ENCODE measurements around the gene PTPRT.

PTPRT gene

GRCh38 chr20:42565235-42565995 lies 624.3 kb downstream of the PTPRT start:
- Histone ChIP-seq H3K27ac (ENCODE audit: low read depth, low read length) (no peak overlapping the region), H3K4me1 (ENCODE audit: control insufficient read depth, insufficient read depth, low read length) (no peaks in the 10 kb centered on the region), H3K4me3 (ENCODE audit: low read depth, low read length) (no peak overlapping the region), H3K27me3 (ENCODE audit: control insufficient read depth, insufficient read depth, low read length) (peaks cover 3% of the 10 kb centered on the region; the same call in 1 of the 2 replicates), H3K9ac (ENCODE audit: low read length) (no peak overlapping the region), H3K9me3 (ENCODE audit: control insufficient read depth, insufficient read depth, low read depth, low read length) (no peaks in the 10 kb centered on the region; the same call in 1 of the 2 replicates), H3K36me3 (ENCODE audit: control insufficient read depth, insufficient read depth, low read length) (no peaks in the 10 kb centered on the region)

GRCh38 chr20:42559665-42560064 lies 630.0 kb downstream of the PTPRT start:
- no peaks in the 10 kb centered on the region for H3K36me3 ChIP-seq (ENCODE audit: control insufficient read depth, insufficient read depth, low read length)
- H3K4me3 ChIP-seq (ENCODE audit: low read depth, low read length): no peak overlapping the region
- no peaks in the 10 kb centered on the region for H3K9me3 ChIP-seq (ENCODE audit: control insufficient read depth, insufficient read depth, low read depth, low read length)
- H3K4me1 ChIP-seq (ENCODE audit: control insufficient read depth, insufficient read depth, low read length): no peaks in the 10 kb centered on the region
- H3K27me3 ChIP-seq (ENCODE audit: control insufficient read depth, insufficient read depth, low read length): peaks cover 22% of the 10 kb centered on the region; the same call in 1 of the 2 replicates
- no peak overlapping the region for H3K27ac ChIP-seq (ENCODE audit: low read depth, low read length)
- H3K9ac ChIP-seq (ENCODE audit: low read length): no peak overlapping the region

- Histone ChIP-seq H3K36me3 (ENCODE audit: control insufficient read depth, insufficient read depth, low read length) (no peaks in the 10 kb centered on the region), H3K27me3 (ENCODE audit: control insufficient read depth, insufficient read depth, low read length) (peaks cover 28% of the 10 kb centered on the region; the same call in 1 of the 2 replicates), H3K9me3 (ENCODE audit: control insufficient read depth, insufficient read depth, low read depth, low read length) (no peaks in the 10 kb centered on the region), H3K9ac (ENCODE audit: low read length) (no peak overlapping the region), H3K27ac (ENCODE audit: low read depth, low read length) (no peak overlapping the region), H3K4me1 (ENCODE audit: control insufficient read depth, insufficient read depth, low read length) (no peaks in the 10 kb centered on the region), H3K4me3 (ENCODE audit: low read depth, low read length) (no peak overlapping the region)
Observed at GRCh38 chr20:42556575-42556974, 633.1 kb downstream of the PTPRT start.

GRCh38 chr20:42553374-42553773 lies 636.3 kb downstream of the PTPRT start:
- Histone ChIP-seq H3K4me3 (ENCODE audit: low read depth, low read length) (no peak overlapping the region), H3K9me3 (ENCODE audit: control insufficient read depth, insufficient read depth, low read depth, low read length) (no peaks in the 10 kb centered on the region), H3K4me1 (ENCODE audit: control insufficient read depth, insufficient read depth, low read length) (no peaks in the 10 kb centered on the region), H3K9ac (ENCODE audit: low read length) (no peak overlapping the region), H3K27me3 (ENCODE audit: control insufficient read depth, insufficient read depth, low read length) (peaks cover 17% of the 10 kb centered on the region; the same call in 1 of the 2 replicates), H3K27ac (ENCODE audit: low read depth, low read length) (no peak overlapping the region), H3K36me3 (ENCODE audit: control insufficient read depth, insufficient read depth, low read length) (no peaks in the 10 kb centered on the region)

GRCh38 chr20:42549496-42549895 lies 640.2 kb downstream of the PTPRT start:
- H3K9ac ChIP-seq (ENCODE audit: low read length): no peak overlapping the region
- H3K36me3 ChIP-seq (ENCODE audit: control insufficient read depth, insufficient read depth, low read length): no peaks in the 10 kb centered on the region
- H3K27me3 ChIP-seq (ENCODE audit: control insufficient read depth, insufficient read depth, low read length): peaks cover 11% of the 10 kb centered on the region; the same call in 1 of the 2 replicates
- no peak overlapping the region for H3K4me3 ChIP-seq (ENCODE audit: low read depth, low read length)
- H3K9me3 ChIP-seq (ENCODE audit: control insufficient read depth, insufficient read depth, low read depth, low read length): no peaks in the 10 kb centered on the region
- no peaks in the 10 kb centered on the region for H3K4me1 ChIP-seq (ENCODE audit: control insufficient read depth, insufficient read depth, low read length)
- no peak overlapping the region for H3K27ac ChIP-seq (ENCODE audit: low read depth, low read length)

GRCh38 chr20:42544926-42545325 lies 644.8 kb downstream of the PTPRT start:
- Histone ChIP-seq H3K27ac (ENCODE audit: low read depth, low read length) (no peak overlapping the region), H3K36me3 (ENCODE audit: control insufficient read depth, insufficient read depth, low read length) (no peaks in the 10 kb centered on the region), H3K27me3 (ENCODE audit: control insufficient read depth, insufficient read depth, low read length) (peaks cover 10% of the 10 kb centered on the region; the same call in 1 of the 2 replicates), H3K4me3 (ENCODE audit: low read depth, low read length) (no peak overlapping the region), H3K4me1 (ENCODE audit: control insufficient read depth, insufficient read depth, low read length) (no peaks in the 10 kb centered on the region), H3K9ac (ENCODE audit: low read length) (no peak overlapping the region), H3K9me3 (ENCODE audit: control insufficient read depth, insufficient read depth, low read depth, low read length) (no peaks in the 10 kb centered on the region)

- Histone ChIP-seq H3K9ac (ENCODE audit: low read length) (no peak overlapping the region), H3K27ac (ENCODE audit: low read depth, low read length) (no peak overlapping the region), H3K27me3 (ENCODE audit: control insufficient read depth, insufficient read depth, low read length) (no peaks in the 10 kb centered on the region), H3K4me1 (ENCODE audit: control insufficient read depth, insufficient read depth, low read length) (no peaks in the 10 kb centered on the region), H3K4me3 (ENCODE audit: low read depth, low read length) (no peak overlapping the region), H3K36me3 (ENCODE audit: control insufficient read depth, insufficient read depth, low read length) (no peaks in the 10 kb centered on the region), H3K9me3 (ENCODE audit: control insufficient read depth, insufficient read depth, low read depth, low read length) (no peaks in the 10 kb centered on the region)
Observed at GRCh38 chr20:42532831-42533230, 656.9 kb downstream of the PTPRT start.

- no peak overlapping the region for H3K27ac ChIP-seq (ENCODE audit: low read depth, low read length)
Observed at GRCh38 chr20:42531508-42531961, 658.2 kb downstream of the PTPRT start.

GRCh38 chr20:42530855-42531448 lies 658.8 kb downstream of the PTPRT start:
- no peak overlapping the region for H3K4me3 ChIP-seq (ENCODE audit: low read depth, low read length)
- no peaks in the 10 kb centered on the region for H3K9me3 ChIP-seq (ENCODE audit: control insufficient read depth, insufficient read depth, low read depth, low read length)
- H3K4me1 ChIP-seq (ENCODE audit: control insufficient read depth, insufficient read depth, low read length): no peaks in the 10 kb centered on the region
- no peak overlapping the region for H3K27ac ChIP-seq (ENCODE audit: low read depth, low read length)
- H3K9ac ChIP-seq (ENCODE audit: low read length): no peak overlapping the region
- no peaks in the 10 kb centered on the region for H3K27me3 ChIP-seq (ENCODE audit: control insufficient read depth, insufficient read depth, low read length)
- no peaks in the 10 kb centered on the region for H3K36me3 ChIP-seq (ENCODE audit: control insufficient read depth, insufficient read depth, low read length)

More at GRCh38 chr20:42531508-42531961, 658.2 kb downstream of the PTPRT start:
- Histone ChIP-seq H3K9ac (ENCODE audit: low read length) (no peak overlapping the region), H3K27me3 (ENCODE audit: control insufficient read depth, insufficient read depth, low read length) (no peaks in the 10 kb centered on the region), H3K4me1 (ENCODE audit: control insufficient read depth, insufficient read depth, low read length) (no peaks in the 10 kb centered on the region), H3K4me3 (ENCODE audit: low read depth, low read length) (no peak overlapping the region), H3K36me3 (ENCODE audit: control insufficient read depth, insufficient read depth, low read length) (no peaks in the 10 kb centered on the region), H3K9me3 (ENCODE audit: control insufficient read depth, insufficient read depth, low read depth, low read length) (no peaks in the 10 kb centered on the region)

GRCh38 chr20:42530191-42530590 lies 659.5 kb downstream of the PTPRT start:
- H3K27ac ChIP-seq (ENCODE audit: low read depth, low read length): no peak overlapping the region
- no peaks in the 10 kb centered on the region for H3K36me3 ChIP-seq (ENCODE audit: control insufficient read depth, insufficient read depth, low read length)
- no peak overlapping the region for H3K9ac ChIP-seq (ENCODE audit: low read length)
- no peaks in the 10 kb centered on the region for H3K9me3 ChIP-seq (ENCODE audit: control insufficient read depth, insufficient read depth, low read depth, low read length)
- H3K4me1 ChIP-seq (ENCODE audit: control insufficient read depth, insufficient read depth, low read length): no peaks in the 10 kb centered on the region
- H3K4me3 ChIP-seq (ENCODE audit: low read depth, low read length): no peak overlapping the region
- no peaks in the 10 kb centered on the region for H3K27me3 ChIP-seq (ENCODE audit: control insufficient read depth, insufficient read depth, low read length)

GRCh38 chr20:42524058-42524457 lies 665.6 kb downstream of the PTPRT start:
- no peak overlapping the region for H3K27ac ChIP-seq (ENCODE audit: low read depth, low read length)
- no peak overlapping the region for H3K9ac ChIP-seq (ENCODE audit: low read length)
- no peaks in the 10 kb centered on the region for H3K36me3 ChIP-seq (ENCODE audit: control insufficient read depth, insufficient read depth, low read length)
- H3K4me1 ChIP-seq (ENCODE audit: control insufficient read depth, insufficient read depth, low read length): no peaks in the 10 kb centered on the region
- H3K9me3 ChIP-seq (ENCODE audit: control insufficient read depth, insufficient read depth, low read depth, low read length): no peaks in the 10 kb centered on the region
- no peak overlapping the region for H3K4me3 ChIP-seq (ENCODE audit: low read depth, low read length)
- H3K27me3 ChIP-seq (ENCODE audit: control insufficient read depth, insufficient read depth, low read length): no peaks in the 10 kb centered on the region

Data from HUES6 (cell line).